ENCODE results near the gene NAPG. TPM values are rescaled to one million over a fixed set of nuclear protein-coding genes. Genes with fewer than 3 reads are reported as not detected.

NAPG gene
- polyA plus RNA-seq, 2 of the 4 experiments (the other 2 are of a cell fraction): 11.6 to 22.1 TPM

DNA sequence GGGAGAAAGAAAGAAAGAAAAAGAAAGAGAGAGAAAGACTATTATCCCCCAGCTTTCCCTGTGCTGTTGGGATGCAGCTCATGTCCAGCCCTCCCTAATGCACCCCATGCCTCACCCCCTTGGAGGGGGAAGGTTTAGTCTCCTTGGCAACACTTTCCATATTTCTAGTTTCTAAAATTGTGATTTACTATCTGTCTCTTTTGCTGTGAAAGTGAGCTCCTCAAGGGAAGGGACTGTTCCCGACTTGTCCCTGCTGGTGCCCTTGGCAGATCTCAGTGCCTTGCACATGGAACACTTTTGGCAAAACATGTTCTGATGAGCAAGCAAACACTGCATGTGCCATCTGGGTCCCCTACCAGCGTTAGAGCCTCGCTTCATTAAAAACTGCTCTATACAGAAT lies 11.7 kb upstream of the NAPG start:
- peaks cover 2% of the 10 kb centered on the region; the same call in 2 of the 3 replicates for H3K9me3 ChIP-seq
- TF ChIP-seq NPAS2 (CRISPR knock-in tag; IDR thresholded peaks at IDR 0.05; ENCODE audit: borderline replicate concordance) (no peak), POLR2AphosphoS2 (conservative IDR thresholded peaks at IDR 0.05; ENCODE audit: low read length) (no peak), PHF8 (IDR thresholded peaks at IDR 0.05; ENCODE audit: borderline replicate concordance, low read depth) (no peak), POLR2A (IDR thresholded peaks at IDR 0.05; ENCODE audit: low read length) (no peak), RAD21 (conservative IDR thresholded peaks at IDR 0.05 in 1 of 2, IDR thresholded peaks at IDR 0.05 in 1 of 2) (no peak), ZC3H11A (IDR thresholded peaks at IDR 0.05) (no peak), RARB (CRISPR knock-in tag; IDR thresholded peaks at IDR 0.05) (no peak), NFE2L2 (conservative IDR thresholded peaks at IDR 0.05; ENCODE audit: low read length) (no peak), ZFP36 (IDR thresholded peaks at IDR 0.05; ENCODE audit: borderline replicate concordance, partially characterized antibody) (no peak)
- TF ChIP-seq, protein P1, sequence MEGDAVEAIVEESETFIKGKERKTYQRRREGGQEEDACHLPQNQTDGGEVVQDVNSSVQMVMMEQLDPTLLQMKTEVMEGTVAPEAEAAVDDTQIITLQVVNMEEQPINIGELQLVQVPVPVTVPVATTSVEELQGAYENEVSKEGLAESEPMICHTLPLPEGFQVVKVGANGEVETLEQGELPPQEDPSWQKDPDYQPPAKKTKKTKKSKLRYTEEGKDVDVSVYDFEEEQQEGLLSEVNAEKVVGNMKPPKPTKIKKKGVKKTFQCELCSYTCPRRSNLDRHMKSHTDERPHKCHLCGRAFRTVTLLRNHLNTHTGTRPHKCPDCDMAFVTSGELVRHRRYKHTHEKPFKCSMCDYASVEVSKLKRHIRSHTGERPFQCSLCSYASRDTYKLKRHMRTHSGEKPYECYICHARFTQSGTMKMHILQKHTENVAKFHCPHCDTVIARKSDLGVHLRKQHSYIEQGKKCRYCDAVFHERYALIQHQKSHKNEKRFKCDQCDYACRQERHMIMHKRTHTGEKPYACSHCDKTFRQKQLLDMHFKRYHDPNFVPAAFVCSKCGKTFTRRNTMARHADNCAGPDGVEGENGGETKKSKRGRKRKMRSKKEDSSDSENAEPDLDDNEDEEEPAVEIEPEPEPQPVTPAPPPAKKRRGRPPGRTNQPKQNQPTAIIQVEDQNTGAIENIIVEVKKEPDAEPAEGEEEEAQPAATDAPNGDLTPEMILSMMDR (IDR thresholded peaks at IDR 0.05): no peak
- TF ChIP-seq, protein P2, sequence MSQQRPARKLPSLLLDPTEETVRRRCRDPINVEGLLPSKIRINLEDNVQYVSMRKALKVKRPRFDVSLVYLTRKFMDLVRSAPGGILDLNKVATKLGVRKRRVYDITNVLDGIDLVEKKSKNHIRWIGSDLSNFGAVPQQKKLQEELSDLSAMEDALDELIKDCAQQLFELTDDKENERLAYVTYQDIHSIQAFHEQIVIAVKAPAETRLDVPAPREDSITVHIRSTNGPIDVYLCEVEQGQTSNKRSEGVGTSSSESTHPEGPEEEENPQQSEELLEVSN (IDR thresholded peaks at IDR 0.05; ENCODE audit: borderline replicate concordance, low read depth): no peak
- FAIRE-seq (no peak), ATAC-seq (no peak), DNase-seq (ENCODE audit: low read depth in 1 of 2, low spot score in 1 of 2) (no peak)
- H3K4me1 ChIP-seq: no peaks in the 10 kb centered on the region
- no peak overlapping the region for H3K27ac ChIP-seq
- ChIA-PET POLR2A (no interaction called here), CTCF (interaction anchor here (7.9 kb wide), 1 partner anchor 542 kb away, joined by 116 read pairs; no protein-coding TSS in a partner anchor)
- WGBS (ENCODE audit: missing lambda C conversion rate): 2% methylated on average over 3 of the region's 3 CpGs
- no peak overlapping the region for H3K4me2 ChIP-seq
- H3K4me3 ChIP-seq: no peak overlapping the region

DNA sequence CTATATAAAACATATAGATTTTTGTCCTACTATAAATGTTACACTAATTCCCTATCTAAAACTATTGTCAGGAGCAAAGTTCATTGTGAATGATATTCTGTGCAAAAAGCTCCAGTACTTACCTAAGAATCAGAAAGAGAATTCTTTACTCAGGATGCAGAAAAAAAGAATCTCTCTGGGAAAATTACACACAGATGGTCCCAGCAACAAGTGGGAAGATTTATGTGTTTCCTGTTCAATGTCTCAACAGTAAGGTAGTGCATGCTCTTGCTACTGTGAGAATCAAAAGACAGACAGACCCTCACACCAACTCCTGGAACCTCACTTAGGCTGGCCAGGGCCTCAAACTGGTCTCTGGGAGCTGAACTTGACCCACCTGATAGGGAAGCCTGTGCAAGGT lies 11.2 kb upstream of the NAPG start:
- no peaks in the 10 kb centered on the region for H3K4me1 ChIP-seq
- POLR2A ChIA-PET: no interaction called here
- DNase-seq (ENCODE audit: low read depth in 1 of 2, low spot score in 1 of 2) (no peak), FAIRE-seq (no peak), ATAC-seq (no peak)
- no peak overlapping the region for H3K4me2 ChIP-seq
- CTCF ChIA-PET: interaction anchor here (7.9 kb wide), 1 partner anchor 543 kb away, joined by 116 read pairs; no protein-coding TSS in a partner anchor
- no peak overlapping the region for H3K27ac ChIP-seq
- no peak for TF ChIP-seq NPAS2 (CRISPR knock-in tag; IDR thresholded peaks at IDR 0.05; ENCODE audit: borderline replicate concordance)
- no peak for TF ChIP-seq HOXB13 (CRISPR knock-in tag; IDR thresholded peaks at IDR 0.05; ENCODE audit: low read depth)
- TF ChIP-seq, protein P3, sequence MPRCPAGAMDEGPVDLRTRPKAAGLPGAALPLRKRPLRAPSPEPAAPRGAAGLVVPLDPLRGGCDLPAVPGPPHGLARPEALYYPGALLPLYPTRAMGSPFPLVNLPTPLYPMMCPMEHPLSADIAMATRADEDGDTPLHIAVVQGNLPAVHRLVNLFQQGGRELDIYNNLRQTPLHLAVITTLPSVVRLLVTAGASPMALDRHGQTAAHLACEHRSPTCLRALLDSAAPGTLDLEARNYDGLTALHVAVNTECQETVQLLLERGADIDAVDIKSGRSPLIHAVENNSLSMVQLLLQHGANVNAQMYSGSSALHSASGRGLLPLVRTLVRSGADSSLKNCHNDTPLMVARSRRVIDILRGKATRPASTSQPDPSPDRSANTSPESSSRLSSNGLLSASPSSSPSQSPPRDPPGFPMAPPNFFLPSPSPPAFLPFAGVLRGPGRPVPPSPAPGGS (IDR thresholded peaks at IDR 0.05): no peak
- TF ChIP-seq, protein P4, sequence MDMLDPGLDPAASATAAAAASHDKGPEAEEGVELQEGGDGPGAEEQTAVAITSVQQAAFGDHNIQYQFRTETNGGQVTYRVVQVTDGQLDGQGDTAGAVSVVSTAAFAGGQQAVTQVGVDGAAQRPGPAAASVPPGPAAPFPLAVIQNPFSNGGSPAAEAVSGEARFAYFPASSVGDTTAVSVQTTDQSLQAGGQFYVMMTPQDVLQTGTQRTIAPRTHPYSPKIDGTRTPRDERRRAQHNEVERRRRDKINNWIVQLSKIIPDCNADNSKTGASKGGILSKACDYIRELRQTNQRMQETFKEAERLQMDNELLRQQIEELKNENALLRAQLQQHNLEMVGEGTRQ (IDR thresholded peaks at IDR 0.05): no peak
- TF ChIP-seq, protein P1 (IDR thresholded peaks at IDR 0.05): no peak
- no peak for TF ChIP-seq RCOR1 (IDR thresholded peaks at IDR 0.05; ENCODE audit: low read depth, low read length)
- no peak for TF ChIP-seq ZC3H11A (IDR thresholded peaks at IDR 0.05)
- TF ChIP-seq JUNB (IDR thresholded peaks at IDR 0.05): no peak
- TF ChIP-seq, protein P5, sequence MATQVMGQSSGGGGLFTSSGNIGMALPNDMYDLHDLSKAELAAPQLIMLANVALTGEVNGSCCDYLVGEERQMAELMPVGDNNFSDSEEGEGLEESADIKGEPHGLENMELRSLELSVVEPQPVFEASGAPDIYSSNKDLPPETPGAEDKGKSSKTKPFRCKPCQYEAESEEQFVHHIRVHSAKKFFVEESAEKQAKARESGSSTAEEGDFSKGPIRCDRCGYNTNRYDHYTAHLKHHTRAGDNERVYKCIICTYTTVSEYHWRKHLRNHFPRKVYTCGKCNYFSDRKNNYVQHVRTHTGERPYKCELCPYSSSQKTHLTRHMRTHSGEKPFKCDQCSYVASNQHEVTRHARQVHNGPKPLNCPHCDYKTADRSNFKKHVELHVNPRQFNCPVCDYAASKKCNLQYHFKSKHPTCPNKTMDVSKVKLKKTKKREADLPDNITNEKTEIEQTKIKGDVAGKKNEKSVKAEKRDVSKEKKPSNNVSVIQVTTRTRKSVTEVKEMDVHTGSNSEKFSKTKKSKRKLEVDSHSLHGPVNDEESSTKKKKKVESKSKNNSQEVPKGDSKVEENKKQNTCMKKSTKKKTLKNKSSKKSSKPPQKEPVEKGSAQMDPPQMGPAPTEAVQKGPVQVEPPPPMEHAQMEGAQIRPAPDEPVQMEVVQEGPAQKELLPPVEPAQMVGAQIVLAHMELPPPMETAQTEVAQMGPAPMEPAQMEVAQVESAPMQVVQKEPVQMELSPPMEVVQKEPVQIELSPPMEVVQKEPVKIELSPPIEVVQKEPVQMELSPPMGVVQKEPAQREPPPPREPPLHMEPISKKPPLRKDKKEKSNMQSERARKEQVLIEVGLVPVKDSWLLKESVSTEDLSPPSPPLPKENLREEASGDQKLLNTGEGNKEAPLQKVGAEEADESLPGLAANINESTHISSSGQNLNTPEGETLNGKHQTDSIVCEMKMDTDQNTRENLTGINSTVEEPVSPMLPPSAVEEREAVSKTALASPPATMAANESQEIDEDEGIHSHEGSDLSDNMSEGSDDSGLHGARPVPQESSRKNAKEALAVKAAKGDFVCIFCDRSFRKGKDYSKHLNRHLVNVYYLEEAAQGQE (IDR thresholded peaks at IDR 0.05): no peak
- no peak for TF ChIP-seq KDM1A (IDR thresholded peaks at IDR 0.05; ENCODE audit: low read depth)
- TF ChIP-seq, protein P6, sequence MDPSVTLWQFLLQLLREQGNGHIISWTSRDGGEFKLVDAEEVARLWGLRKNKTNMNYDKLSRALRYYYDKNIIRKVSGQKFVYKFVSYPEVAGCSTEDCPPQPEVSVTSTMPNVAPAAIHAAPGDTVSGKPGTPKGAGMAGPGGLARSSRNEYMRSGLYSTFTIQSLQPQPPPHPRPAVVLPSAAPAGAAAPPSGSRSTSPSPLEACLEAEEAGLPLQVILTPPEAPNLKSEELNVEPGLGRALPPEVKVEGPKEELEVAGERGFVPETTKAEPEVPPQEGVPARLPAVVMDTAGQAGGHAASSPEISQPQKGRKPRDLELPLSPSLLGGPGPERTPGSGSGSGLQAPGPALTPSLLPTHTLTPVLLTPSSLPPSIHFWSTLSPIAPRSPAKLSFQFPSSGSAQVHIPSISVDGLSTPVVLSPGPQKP (IDR thresholded peaks at IDR 0.05; ENCODE audit: low read depth, low read length): no peak
- no peak for TF ChIP-seq RFX5 (IDR thresholded peaks at IDR 0.05)
- TF ChIP-seq, protein P7, sequence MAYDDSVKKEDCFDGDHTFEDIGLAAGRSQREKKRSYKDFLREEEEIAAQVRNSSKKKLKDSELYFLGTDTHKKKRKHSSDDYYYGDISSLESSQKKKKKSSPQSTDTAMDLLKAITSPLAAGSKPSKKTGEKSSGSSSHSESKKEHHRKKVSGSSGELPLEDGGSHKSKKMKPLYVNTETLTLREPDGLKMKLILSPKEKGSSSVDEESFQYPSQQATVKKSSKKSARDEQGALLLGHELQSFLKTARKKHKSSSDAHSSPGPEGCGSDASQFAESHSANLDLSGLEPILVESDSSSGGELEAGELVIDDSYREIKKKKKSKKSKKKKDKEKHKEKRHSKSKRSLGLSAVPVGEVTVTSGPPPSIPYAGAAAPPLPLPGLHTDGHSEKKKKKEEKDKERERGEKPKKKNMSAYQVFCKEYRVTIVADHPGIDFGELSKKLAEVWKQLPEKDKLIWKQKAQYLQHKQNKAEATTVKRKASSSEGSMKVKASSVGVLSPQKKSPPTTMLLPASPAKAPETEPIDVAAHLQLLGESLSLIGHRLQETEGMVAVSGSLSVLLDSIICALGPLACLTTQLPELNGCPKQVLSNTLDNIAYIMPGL (CRISPR knock-in tag; IDR thresholded peaks at IDR 0.05; ENCODE audit: borderline replicate concordance): no peak
- no peak for TF ChIP-seq CHD2 (IDR thresholded peaks at IDR 0.05; ENCODE audit: low read length, partially characterized antibody)
- H3K9me3 ChIP-seq: peaks cover 2% of the 10 kb centered on the region; the same call in 2 of the 3 replicates
- no peak overlapping the region for H3K4me3 ChIP-seq

All from A549 (cell line).